ENCODE data around the gene IGFBP7.

IGFBP7 gene

GRCh38 chr4:57093845-57094831 lies 16.0 kb downstream of the IGFBP7 start:
- DNase-seq = no peak

GRCh38 chr4:57091657-57092162 lies 18.5 kb downstream of the IGFBP7 start:
- DNase-seq = no peak

- no peak for DNase-seq
These were observed 20.1 kb downstream of the IGFBP7 start for GRCh38 chr4:57090079-57090478.

- no peak for DNase-seq
These were observed 20.6 kb downstream of the IGFBP7 start for GRCh38 chr4:57089549-57089948.

- DNase-seq = no peak
These were observed 24.0 kb downstream of the IGFBP7 start for GRCh38 chr4:57086031-57086723.

- no peak for DNase-seq
These were observed 24.9 kb downstream of the IGFBP7 start for GRCh38 chr4:57085278-57085677.

- DNase-seq = no peak
These were observed 25.8 kb downstream of the IGFBP7 start for GRCh38 chr4:57084360-57084759.

- DNase-seq = no peak
These were observed 27.1 kb downstream of the IGFBP7 start for GRCh38 chr4:57083090-57083489.

- DNase-seq = no peak
These were observed 28.2 kb downstream of the IGFBP7 start for GRCh38 chr4:57081651-57082621.

GRCh38 chr4:57080781-57081650 lies 29.2 kb downstream of the IGFBP7 start:
- no peak for DNase-seq

- DNase-seq = peak; percentile 82
These were observed 31.3 kb downstream of the IGFBP7 start for GRCh38 chr4:57078685-57079521.

GRCh38 chr4:57077550-57078343 lies 32.4 kb downstream of the IGFBP7 start:
- no peak for DNase-seq

- no peak for DNase-seq
These were observed 33.5 kb downstream of the IGFBP7 start for GRCh38 chr4:57076646-57077045.

- no peak for DNase-seq
These were observed 34.8 kb downstream of the IGFBP7 start for GRCh38 chr4:57075367-57075766.

- DNase-seq = no peak
These were observed 35.4 kb downstream of the IGFBP7 start for GRCh38 chr4:57074744-57075143.

GRCh38 chr4:57073559-57073958 lies 36.6 kb downstream of the IGFBP7 start:
- no peak for DNase-seq

GRCh38 chr4:57071326-57071725 lies 38.9 kb downstream of the IGFBP7 start:
- no peak for DNase-seq

- DNase-seq = no peak
These were observed 39.7 kb downstream of the IGFBP7 start for GRCh38 chr4:57070461-57070860.

GRCh38 chr4:57068237-57068981 lies 41.8 kb downstream of the IGFBP7 start:
- no peak for DNase-seq

Measured in NCI-H146 (cell line).